GM21529 (cell line): ENCODE measurements around the gene RIPOR3.

Experiments
- ATAC-seq: cut with Tn5 transposase; IDR thresholded peaks from one replicate; pipeline ENCODE4 v1.9.1; 2021; ENCODE audit not compliant: unreplicated experiment

Gene RIPOR3

DNA sequence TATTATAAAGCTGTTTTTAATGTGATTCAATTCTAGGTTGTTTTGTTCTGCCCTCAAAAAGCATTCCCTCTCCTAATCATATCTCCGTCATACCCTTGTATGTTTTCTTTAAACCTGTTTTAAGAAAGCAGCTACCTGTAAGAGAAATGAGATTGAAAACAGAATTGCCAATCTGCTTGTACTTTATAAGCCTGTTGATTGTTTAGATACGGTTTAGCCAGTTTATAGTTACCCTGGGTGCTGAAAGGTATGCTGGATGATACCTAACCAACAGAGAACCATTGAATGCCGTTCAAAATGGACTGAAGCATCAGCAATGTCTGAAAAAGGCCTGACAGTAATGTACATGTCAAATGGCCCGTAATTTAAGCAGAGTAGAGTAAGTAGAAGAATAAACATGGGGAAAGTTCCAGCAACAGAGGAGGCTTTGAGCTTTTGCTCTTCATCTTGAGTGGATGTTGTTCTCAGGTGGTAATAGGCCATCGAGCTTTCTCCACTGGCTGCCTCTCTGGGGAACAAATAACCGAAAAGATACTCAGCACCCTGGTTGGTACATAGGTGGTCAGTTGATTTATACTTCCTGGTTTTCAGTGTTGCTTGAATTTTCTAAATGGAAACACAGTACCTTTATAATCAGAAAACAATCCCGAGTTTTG lies 153.7 kb downstream of the RIPOR3 start:
- no peak for ATAC-seq

DNA sequence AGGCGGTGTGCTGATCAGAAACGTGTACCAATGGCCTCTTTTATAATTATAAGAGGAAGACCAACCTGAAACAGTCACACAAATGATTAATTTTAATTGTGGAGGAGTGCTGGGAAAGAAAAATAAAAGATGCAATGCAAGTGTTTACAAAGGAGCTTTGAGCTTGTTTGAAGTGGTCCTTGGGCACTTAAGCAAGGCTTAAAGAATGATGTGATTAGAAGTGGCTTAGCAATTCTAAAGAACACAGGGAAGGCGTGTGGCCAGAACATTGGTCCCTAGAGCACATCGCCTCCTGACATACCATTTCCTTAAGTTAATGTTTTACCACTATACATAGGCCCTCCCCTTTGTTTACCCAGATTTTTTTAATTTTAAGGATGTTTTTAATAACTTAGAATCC lies 155.0 kb downstream of the RIPOR3 start:
- no peak for ATAC-seq
